Fibroblast of pulmonary artery (primary cell): ENCODE results near the gene OR8H2.
"Not testable (repeated sequence)": the region's sequence is repeated elsewhere in the genome, so short reads cannot be mapped to it uniquely, and the experiment has no call there.

ENCODE experiments used
- DNase-seq: peaks from one replicate; pipeline ENCODE4 v3.0.0-alpha.2; 2010; ENCODE audit warnings: low read depth
- H3K4me3 ChIP-seq: replicated peaks from 2 replicates; pipeline ENCODE4 v1.5.1; 2011; ENCODE audit warnings: low read depth, mild to moderate bottlenecking, control low read depth, low read length, moderate library complexity
- TF ChIP-seq, protein P1 (sequence below): IDR thresholded peaks from 2 replicates; pipeline ENCODE4 v1.5.1; 2011; ENCODE audit warnings: mild to moderate bottlenecking, control low read depth, low read length, inconsistent platforms; ENCODE audit errors: missing control alignments

Gene OR8H2

DNA sequence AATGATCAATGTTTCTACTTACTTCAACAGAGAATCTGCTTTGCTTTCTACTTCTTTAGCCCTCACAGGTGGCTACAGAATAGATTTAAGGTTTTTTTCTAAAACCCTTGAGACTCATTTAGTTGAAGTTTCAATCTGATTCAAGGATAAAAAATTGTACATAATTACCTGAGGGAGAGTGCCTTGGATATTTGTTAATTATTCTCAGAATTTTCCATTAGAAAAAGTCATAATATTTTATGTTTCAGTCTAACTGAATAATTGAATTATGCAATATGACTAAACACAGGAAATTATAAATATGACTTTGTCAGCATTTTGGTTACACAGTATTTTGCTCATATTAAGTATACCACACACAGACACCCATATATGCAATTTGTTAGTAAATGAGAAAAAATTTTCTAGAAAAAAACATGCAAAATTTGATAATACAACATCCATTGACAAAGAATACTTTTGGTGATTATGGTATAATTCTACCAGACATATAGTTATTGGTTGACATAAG is 36.7 kb downstream of the OR8H2 start, which contains the start of gene OR8J3:
Gene OR8J3, minus strand, starts transcription at position 51 of the 511 bp plus-strand sequence. CDS start 2,483 bp downstream, outside the sequence.
- TF ChIP-seq, protein P1, sequence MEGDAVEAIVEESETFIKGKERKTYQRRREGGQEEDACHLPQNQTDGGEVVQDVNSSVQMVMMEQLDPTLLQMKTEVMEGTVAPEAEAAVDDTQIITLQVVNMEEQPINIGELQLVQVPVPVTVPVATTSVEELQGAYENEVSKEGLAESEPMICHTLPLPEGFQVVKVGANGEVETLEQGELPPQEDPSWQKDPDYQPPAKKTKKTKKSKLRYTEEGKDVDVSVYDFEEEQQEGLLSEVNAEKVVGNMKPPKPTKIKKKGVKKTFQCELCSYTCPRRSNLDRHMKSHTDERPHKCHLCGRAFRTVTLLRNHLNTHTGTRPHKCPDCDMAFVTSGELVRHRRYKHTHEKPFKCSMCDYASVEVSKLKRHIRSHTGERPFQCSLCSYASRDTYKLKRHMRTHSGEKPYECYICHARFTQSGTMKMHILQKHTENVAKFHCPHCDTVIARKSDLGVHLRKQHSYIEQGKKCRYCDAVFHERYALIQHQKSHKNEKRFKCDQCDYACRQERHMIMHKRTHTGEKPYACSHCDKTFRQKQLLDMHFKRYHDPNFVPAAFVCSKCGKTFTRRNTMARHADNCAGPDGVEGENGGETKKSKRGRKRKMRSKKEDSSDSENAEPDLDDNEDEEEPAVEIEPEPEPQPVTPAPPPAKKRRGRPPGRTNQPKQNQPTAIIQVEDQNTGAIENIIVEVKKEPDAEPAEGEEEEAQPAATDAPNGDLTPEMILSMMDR, result no peak
- H3K4me3 ChIP-seq, result no peak within 1 kb of the TSS
- DNase-seq, result no peak

DNA sequence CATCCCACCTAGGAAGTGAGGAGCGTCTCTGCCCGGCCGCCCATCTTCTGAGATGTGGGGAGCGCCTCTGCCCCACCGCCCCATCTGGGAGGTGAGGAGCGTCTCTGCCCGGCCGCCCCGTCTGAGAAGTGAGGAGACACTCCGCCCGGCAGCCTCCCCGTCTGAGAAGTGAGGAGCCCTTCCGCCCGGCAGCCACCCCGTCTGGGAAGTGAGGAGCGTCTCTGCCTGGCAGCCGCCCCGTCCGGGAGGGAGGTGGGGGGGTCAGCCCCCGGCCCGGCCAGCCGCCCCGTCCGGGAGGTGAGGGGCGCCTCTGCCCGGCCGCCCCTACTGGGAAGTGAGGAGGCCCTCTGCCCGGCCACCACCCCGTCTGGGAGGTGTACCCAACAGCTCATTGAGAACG is 40.2 kb downstream of the OR8H2 start:
- not testable (repeated sequence) for H3K4me3 ChIP-seq, DNase-seq

DNA sequence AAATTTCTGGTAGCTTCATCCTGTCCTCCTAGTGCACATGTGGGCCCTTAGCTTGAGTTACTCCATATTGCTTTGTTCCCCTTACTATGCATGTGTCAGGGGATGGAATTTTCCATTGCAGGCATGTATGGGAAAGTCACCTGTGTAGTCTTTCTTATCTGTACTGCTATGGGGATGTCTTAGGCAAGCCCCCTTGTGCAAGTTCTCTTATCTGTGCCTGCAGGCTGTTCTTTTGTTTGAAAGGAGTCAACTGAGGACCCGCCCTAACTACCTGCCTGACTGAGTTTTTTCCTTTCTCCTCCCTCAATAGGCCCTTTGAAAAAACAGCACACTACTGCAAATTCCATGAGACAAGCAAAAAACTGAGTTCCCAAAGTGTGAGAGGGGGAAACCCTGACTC is 47.9 kb downstream of the OR8H2 start:
- DNase-seq, result no peak
- no peak overlapping the region for H3K4me3 ChIP-seq
- TF ChIP-seq, protein P1, result no peak

DNA sequence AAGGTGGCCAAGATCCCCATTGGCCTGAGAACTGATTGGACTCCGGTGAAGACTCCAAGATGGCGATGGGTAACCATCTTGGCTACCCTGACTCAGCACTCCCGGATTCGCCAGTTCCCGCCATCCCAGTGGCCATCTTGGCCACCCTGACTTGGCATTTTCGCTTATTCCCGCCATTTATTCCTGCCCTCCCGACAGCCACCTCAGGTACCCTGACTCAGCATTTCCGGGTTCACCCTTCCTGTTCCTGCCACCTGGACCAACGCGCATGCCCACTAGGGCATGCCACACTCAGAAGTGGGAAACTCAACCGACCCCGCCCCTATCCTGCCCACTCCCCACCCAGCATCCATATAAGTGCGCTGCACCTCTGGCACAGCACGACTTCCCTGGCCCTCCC is 48.8 kb downstream of the OR8H2 start:
- TF ChIP-seq, protein P1, result no peak
- DNase-seq, result no peak

More for the DNA sequence above, 48.8 kb downstream of the OR8H2 start:
- H3K4me3 ChIP-seq, result no peak overlapping the region
